Kidney tubule cell (primary cell): Measurements from ENCODE around the gene LOXL1.
"Not testable (repeated sequence)": the region's sequence is repeated elsewhere in the genome, so short reads cannot be mapped to it uniquely, and the experiment has no call there.

Experiments used
- DNase-seq: peaks from one replicate; pipeline ENCODE4 v3.0.0-alpha.2; 2018; ENCODE audit warnings: low spot score

LOXL1 gene

GRCh38 chr15:73954188-73955145, 28.2 kb downstream of the LOXL1 start:
- DNase-seq, result no peak

- no peak for DNase-seq
Observed at GRCh38 chr15:73955326-73955725, 29.1 kb downstream of the LOXL1 start.

- no peak for DNase-seq
Observed at GRCh38 chr15:73955861-73956742, 29.8 kb downstream of the LOXL1 start.

- peak; percentile 97 for DNase-seq
Observed at GRCh38 chr15:73956743-73957135, 30.5 kb downstream of the LOXL1 start.

GRCh38 chr15:73957276-73957675, 31.0 kb downstream of the LOXL1 start:
- peak; percentile 49 for DNase-seq

GRCh38 chr15:73957785-73958184, 31.5 kb downstream of the LOXL1 start:
- DNase-seq, result no peak

- peak; percentile 74 for DNase-seq
Observed at GRCh38 chr15:73959012-73959581, 32.8 kb downstream of the LOXL1 start.

GRCh38 chr15:73959801-73960200, 33.5 kb downstream of the LOXL1 start:
- DNase-seq, result no peak

- not testable (repeated sequence) for DNase-seq
Observed at GRCh38 chr15:73960472-73961070, 34.3 kb downstream of the LOXL1 start.

GRCh38 chr15:73962433-73962832, 36.2 kb downstream of the LOXL1 start:
- DNase-seq, result no peak

- DNase-seq, result peak; percentile 78
Observed at GRCh38 chr15:73964736-73965093, 38.5 kb downstream of the LOXL1 start.

- no peak for DNase-seq
Observed at GRCh38 chr15:73965094-73965757, 39.0 kb downstream of the LOXL1 start.

- peak; percentile 42 for DNase-seq
Observed at GRCh38 chr15:73965758-73966113, 39.5 kb downstream of the LOXL1 start.

GRCh38 chr15:73968461-73968860, 42.2 kb downstream of the LOXL1 start:
- no peak for DNase-seq

- DNase-seq, result no peak
Observed at GRCh38 chr15:73969151-73969759, 43.0 kb downstream of the LOXL1 start.

- peak; percentile 85 for DNase-seq
Observed at GRCh38 chr15:73972984-73973682, 46.9 kb downstream of the LOXL1 start.

- DNase-seq, result not testable (repeated sequence)
Observed at GRCh38 chr15:73973683-73974200, 47.5 kb downstream of the LOXL1 start.

- peak; percentile 79 for DNase-seq
Observed at GRCh38 chr15:73975440-73976125, 49.3 kb downstream of the LOXL1 start.

- no peak for DNase-seq
Observed at GRCh38 chr15:73978896-73979295, 52.6 kb downstream of the LOXL1 start.

- no peak for DNase-seq
Observed at GRCh38 chr15:73979636-73980035, 53.4 kb downstream of the LOXL1 start.
